ENCODE data around the gene KLHL29.

The KLHL29 gene

GRCh38 chr2:23478933-23479683, 94.1 kb downstream of the KLHL29 start:
- DNase-seq = no peak

DNA sequence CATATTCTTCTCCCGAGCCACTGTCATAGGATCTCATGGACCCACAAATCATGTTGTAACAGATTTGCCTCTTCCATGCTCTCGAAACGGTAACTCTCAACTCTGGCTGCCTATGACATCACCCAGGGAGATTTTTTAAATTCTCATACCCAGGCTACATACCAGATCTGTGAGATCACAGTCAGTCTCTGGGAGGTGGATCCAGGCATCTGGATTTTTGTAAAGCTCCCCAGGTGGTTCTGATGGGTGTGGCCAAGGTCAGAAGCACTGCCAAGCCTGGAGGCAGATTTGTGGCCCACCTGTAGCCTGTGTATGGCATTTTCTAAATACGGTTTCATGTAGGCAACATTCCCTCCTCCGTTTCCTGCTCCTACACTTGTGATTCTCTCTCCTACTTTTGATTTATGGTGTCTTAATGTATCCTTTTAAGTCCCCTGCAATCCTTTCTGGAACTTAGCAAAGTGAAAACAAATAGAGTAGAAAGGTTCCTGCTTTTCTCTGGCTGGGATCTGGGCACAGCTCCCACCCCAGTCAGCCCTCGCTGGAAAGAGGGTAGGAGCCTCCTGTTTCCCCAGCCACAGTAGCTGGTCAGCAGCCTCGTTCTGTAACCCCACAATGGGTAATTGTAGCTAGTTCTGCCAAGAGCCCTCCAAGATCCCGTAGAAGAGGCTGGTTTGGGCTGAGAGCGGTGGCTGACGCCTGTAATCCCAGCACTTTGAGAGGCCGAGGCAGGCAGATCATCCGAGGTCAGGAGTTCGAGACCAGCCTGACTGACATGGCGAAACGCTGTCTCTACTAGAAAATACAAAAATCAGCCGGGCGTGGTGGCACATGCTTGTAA, 96.2 kb downstream of the KLHL29 start:
- no peak for DNase-seq

DNA sequence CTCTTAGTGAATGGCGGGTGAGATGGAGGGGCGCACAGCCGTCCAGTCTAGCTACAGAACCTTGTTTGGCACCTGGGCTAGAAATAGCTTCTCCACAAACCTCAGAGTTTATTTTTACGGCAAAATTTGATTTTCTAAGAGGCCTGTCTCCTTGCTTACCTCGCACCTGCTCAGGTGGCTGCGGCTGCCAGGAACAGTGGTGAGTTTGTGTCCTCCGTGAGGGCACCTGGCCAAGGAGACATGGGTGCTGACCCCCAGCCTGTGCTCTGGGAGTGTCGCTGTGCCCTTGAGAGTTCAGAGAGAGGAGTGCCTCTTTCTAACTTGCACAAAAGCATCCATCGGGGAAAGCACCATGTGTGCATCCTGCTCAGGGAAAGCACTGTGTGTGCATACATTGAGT, 97.2 kb downstream of the KLHL29 start:
- DNase-seq = no peak

DNA sequence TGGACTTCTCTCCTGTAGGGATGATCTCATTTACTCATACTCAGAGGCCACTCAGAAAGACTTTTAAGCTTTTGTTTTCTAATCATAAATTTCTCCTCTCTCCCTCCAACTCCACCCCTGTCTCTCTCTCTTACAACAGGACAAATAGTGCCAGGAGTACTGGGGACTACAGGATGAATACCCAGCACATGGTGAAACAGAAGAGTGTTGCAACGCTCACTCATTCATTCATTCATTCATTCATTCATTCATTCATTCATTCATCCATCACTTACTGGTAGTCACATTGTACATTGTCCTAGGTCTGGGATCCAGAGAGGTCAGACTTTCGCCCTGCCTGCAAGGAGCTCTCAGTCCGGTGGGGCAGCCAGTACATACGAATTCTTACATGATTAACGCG, 97.6 kb downstream of the KLHL29 start:
- no peak for DNase-seq

DNA sequence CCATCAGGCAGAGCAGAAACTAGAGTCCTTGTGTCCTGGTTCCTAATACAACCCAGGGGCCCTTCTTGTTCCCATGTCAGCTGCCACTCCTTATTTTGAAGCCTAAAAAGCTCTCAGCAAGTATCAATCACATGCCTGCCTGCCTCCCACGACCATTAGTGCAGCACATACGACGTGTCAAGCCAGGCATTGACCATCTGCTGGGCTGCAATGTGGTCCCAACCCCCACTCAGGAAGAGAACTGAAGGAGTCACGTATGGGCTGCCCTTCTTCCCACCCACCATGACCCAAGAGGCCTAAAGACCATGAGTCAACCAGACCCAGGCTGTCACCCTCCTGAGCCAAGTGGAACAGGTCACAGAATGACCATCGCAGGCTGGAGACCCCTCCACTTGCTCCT, 98.8 kb downstream of the KLHL29 start:
- DNase-seq = no peak

DNA sequence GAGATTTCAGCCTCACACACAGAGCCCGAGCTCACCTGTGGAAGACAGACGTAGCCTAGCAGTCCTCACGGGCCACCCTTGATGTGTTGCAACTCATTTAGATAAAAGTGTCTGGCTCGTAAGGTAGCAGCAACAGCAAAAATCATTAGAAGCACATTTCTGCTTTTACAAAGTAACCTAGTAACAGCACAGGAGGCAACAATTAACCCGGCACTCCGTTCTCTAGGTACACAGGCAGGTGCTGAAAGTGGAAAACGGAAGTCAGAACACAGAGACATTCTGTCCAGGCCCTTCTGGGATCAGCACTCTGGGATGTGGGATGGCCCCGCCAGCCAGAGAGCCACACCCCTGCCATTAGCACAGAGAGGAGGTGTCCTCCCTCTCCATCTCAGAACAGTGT, 99.3 kb downstream of the KLHL29 start:
- no peak for DNase-seq

DNA sequence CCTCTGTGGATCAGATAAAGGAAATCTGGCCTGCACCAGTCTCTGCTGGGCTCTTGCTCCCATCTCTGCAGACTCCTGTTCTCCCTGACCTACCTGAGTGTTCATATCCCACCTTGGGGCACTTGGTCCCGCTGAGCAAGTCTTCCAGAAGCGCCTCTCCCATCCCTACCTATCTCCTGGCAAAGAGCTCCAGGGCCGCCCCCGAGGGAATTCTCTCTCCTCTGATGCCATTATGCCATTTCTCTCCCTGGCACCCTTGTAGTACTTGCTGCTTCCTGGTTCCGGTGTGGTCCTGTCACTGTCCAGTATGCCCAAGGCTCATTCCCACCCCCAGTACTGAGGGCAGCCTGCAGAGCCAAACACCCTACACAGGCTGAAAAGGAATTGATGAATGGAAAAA, 99.8 kb downstream of the KLHL29 start:
- no peak for DNase-seq

GRCh38 chr2:23485261-23485660, 100.3 kb downstream of the KLHL29 start:
- no peak for DNase-seq

GRCh38 chr2:23485841-23486683, 101.1 kb downstream of the KLHL29 start:
- DNase-seq = no peak

DNA sequence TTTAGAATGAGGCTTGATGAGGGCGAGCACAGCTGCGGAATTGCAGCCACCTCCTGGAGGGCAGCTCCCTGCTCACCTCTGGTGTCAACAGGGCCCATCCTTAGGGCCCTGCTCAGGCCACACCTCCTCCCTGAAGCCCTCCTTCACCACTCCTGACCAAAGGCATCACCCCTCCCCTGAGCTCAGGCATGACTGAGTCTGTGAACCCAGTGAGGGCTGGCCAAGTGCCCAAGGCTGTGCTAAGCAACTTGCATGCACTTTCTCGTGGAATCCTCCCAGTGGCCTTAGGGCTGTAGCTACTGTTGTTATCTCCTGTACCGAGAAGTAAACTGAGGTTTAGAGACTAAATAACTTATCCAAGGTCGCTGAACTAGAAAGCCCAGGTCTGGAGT, 101.7 kb downstream of the KLHL29 start:
- no peak for DNase-seq

DNA sequence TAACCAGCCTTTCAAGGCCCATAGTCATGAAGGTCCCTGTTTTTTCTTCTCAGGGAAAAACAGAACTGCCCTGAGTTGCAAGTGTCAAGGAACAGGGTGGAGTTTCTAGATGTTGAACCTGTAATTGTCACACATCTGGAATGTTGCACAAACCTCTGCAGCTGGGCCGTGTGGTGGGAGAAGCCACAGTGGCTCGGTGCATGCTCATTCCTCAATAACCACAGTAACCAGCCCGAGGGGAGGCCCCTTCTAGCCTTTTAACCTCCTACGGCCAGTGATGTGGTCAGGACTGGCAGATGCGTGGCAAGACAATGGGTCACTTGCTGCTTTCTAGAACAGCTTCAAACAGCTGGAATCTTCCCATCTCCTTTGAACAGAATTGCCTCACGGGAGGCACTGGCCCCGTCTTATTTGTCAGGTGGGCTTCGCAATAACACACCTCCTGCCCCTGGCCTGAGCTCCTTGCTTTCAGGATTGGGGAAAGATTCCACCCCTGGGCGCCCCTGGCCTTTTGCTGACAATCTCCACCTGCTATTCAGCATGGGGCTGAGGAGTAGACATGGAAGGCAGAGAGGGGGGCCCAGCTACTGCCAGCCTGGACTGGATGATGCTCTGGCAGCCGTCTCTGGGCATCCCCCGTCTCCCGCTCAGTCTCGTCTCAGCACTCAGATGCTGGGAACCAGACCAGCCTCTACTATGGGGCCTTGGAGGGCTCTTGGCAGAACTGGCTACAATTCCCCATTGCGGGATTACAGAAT, 102.9 kb downstream of the KLHL29 start:
- DNase-seq = no peak

DNA sequence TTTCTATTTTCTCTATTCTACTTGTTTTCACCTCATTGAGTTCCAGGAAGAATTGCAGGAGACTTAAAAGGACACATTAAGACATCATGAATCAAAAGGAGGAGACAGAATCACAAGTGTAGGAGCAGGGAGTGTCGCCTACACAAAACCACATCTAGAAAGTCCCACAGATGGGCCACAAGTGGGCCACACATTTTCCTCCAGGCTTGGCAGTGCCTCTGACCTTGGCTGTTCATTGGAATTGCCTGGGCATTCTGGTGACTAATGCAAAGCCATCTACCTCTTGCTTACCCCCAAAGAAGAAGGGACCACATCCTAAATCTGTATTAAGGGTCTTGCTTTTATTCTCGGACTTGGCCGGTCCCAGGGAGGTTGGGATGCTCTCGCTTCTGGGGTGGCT, 103.6 kb downstream of the KLHL29 start:
- DNase-seq = no peak

GRCh38 chr2:23489471-23490322, 104.7 kb downstream of the KLHL29 start:
- no peak for DNase-seq

DNA sequence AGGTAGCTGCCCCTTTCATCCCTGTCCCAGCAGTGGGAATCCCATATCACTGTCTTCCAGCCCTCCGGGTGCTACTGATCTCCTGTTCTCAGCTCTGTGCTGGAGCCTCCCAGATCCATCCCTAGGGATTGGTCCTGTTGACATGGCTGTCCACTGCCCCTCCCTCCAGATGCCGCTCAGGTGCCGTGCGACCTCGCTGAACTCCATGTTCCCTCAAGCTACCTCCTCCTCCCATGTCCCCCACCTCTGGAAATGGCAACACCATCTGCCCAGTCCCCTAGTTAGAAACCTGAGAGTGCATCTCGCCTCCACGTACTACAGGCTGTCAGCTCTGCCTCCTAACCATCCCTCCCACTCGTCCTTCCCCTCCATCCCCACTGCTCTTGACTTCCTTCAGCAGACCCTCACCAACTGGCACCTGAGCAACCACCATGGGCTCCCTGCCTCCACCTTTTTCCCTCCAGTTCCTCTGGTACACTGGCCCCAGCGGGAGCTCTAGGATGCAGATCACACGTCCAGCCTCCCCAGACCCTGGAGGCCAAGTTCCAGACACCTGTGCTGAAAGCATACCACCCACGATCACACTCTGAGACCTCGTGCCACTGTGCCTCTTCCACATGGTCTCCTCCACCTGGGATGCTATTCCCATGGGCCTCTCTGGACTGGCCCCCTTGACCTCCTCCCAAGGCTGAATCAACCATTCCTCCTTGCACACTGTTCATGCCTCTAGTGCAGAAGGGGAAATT, 106.8 kb downstream of the KLHL29 start:
- no peak for DNase-seq

DNA sequence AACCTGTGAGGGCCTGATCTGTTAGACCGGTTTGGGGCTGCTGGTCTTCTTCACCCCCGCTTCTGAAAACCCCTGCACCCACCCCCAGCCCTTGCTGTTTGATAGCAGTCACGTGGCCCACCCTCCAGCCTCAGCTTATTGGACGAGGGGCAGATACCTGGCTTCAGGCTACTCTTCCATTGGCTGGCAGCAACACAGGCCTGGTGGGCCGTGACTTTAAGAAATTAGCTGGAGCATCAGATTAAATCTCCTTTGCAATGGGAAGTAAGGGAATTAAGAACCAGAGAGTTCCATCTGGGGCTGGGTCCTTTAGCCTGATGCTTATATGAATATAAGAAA, 107.3 kb downstream of the KLHL29 start:
- no peak for DNase-seq

DNA sequence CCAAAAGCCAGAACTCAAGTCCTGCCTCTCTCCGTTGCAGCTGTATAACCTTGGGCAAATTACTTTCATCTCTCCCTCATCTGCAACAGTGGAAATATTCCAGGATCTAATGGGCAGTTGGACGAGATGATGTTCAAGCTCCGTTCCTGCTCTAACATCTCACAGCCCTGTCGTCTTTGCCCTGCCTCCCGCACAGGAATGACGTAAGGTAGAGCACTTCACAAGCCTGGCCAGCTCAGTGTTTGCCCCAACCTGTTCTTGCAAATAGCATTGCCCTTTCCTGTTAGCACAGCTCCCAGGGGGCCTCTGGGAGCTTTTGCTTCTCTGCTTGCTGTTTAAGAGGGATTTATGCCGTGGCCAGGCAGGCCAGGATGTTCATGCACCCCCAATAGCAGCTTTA, 107.9 kb downstream of the KLHL29 start:
- DNase-seq = no peak

- DNase-seq = no peak
These were observed 108.9 kb downstream of the KLHL29 start for GRCh38 chr2:23493846-23494245.

- DNase-seq = no peak
These were observed 109.3 kb downstream of the KLHL29 start for GRCh38 chr2:23494286-23494685.

DNA sequence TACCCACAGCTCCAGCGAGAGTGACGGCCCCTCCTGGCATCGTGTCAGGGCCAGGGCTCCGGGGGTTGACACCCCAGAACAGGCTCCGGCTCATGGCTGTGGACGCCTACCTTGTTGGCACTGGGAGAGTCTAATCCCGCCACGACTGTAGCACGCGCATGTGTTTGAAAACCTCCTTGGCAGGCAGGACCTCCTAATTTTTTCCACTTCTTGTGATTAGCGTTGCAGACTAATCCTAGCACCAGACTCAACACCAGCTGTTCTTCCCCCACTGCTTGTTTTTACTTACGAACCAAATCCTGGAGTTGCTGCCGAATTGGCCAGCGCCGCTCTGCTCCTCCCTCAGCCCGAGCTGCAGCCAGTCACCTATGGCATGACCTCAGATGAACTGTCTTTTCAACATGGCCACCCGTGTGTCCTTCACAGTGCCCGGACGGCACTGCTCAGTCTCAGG, 110.7 kb downstream of the KLHL29 start:
- no peak for DNase-seq

DNA sequence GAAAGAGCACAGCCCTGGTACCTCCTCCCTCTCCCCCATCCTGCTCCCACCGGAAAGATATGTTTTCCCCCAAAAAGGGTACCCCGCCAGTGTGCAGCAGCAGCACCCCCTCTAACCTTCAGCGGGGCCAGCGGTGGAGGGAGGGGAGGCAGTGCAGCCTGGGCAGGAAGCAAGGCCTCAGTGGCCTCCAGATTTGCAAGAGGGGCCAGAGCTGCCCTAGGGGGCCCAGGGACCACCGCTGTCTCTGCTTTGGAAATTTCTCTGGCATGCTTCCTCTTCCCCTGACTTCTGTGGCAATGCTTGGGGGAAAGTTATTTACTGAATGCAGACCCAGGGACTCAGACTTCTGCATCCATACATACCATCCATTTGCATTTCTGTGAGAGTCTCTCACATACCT, 111.5 kb downstream of the KLHL29 start:
- DNase-seq = no peak

DNA sequence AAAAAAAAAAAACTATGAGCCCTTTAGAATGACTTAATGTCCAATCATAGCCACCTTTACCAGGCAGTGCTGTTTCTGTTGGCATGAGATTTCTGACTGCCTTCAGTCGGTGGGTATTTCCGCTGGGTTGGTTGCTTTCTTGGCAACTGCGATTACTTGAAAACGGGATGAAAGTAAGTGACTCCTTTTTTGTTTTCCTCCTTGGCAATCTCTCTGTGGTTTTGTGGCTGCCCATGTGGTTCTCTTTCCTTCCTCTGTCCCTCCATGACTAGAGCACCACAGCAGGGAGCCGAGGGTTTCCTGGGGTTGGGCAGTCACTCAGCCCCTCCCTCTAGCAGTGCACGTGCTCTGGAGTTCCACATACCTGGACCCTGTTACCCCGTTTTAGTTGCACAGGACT, 112.1 kb downstream of the KLHL29 start:
- DNase-seq = no peak

Data from amniotic stem cell (primary cell).